VCaP (cell line): Measurements from ENCODE around the gene SMIM41.

Experiments used
- H3K27ac ChIP-seq: fragments of 450-650 bp; 2 replicates; pipeline ENCODE4 v1.5.1; 2017
- CTCF ChIP-seq: fragments of 450-650 bp; conservative IDR thresholded peaks from 2 replicates; pipeline ENCODE4 v1.5.1; 2017; ENCODE audit warnings: mild to moderate bottlenecking, moderate library complexity

Gene SMIM41

GRCh38 chr12:52062167-52063081 is 17.1 kb upstream of the SMIM41 start:
- TF ChIP-seq CTCF, result no peak
- no peak overlapping the region; the same call in 1 of the 2 replicates for H3K27ac ChIP-seq

GRCh38 chr12:52063082-52063924 is 16.2 kb upstream of the SMIM41 start:
- TF ChIP-seq CTCF, result no peak
- no peak overlapping the region for H3K27ac ChIP-seq

- TF ChIP-seq CTCF, result no peak
- no peak overlapping the region for H3K27ac ChIP-seq
Observed at GRCh38 chr12:52063981-52064649, 15.4 kb upstream of the SMIM41 start.

- no peak overlapping the region for H3K27ac ChIP-seq
- no peak for TF ChIP-seq CTCF
Observed at GRCh38 chr12:52066346-52067080, 13.0 kb upstream of the SMIM41 start.

- TF ChIP-seq CTCF, result no peak
- no peak overlapping the region for H3K27ac ChIP-seq
Observed at GRCh38 chr12:52067081-52067374, 12.5 kb upstream of the SMIM41 start.

GRCh38 chr12:52069327-52070184 is 9.9 kb upstream of the SMIM41 start, which contains the start of gene ATG101:
ATG101 (plus strand) TSS chr12:52069978; CDS start chr12:52073651, 3,673 bp downstream.
- H3K27ac ChIP-seq, result peak within 1 kb of the TSS; percentile 96
- TF ChIP-seq CTCF, result peak; percentile 93
